Measurements from ENCODE around the gene AP1M1.

AP1M1 gene

GRCh38 chr19:16193466-16193865, 4.2 kb upstream of the AP1M1 start:
- Histone ChIP-seq H3K27me3 (ENCODE audit: control insufficient read depth, low read length) (no peaks in the 10 kb centered on the region), H3K9me2 (replicated peaks; ENCODE audit: control insufficient read depth, low read length) (no peaks in the 10 kb centered on the region), H4K20me1 (ENCODE audit: control insufficient read depth, insufficient read depth, low read depth, low read length) (peaks cover 2% of the 10 kb centered on the region; the same call in 1 of the 2 replicates), H3K27ac (ENCODE audit: low read depth, low read length) (no peak overlapping the region), H3K79me2 (ENCODE audit: control insufficient read depth, low read length) (peaks cover 16% of the 10 kb centered on the region), H3K4me2 (ENCODE audit: low read length) (no peak overlapping the region), H3K36me3 (ENCODE audit: control insufficient read depth, low read length) (peaks cover 38% of the 10 kb centered on the region), H3K4me3 (ENCODE audit: low read length) (no peak overlapping the region), H3K9me3 (ENCODE audit: control insufficient read depth, insufficient read depth, low read length) (no peaks in the 10 kb centered on the region), H3F3A (ENCODE audit: control insufficient read depth, insufficient read depth) (peaks cover 5% of the 10 kb centered on the region; the same call in 1 of the 2 replicates), H3K4me1 (ENCODE audit: control insufficient read depth, low read length) (peaks cover 12% of the 10 kb centered on the region)
- no peak for TF ChIP-seq CTCF (IDR thresholded peaks at IDR 0.05; ENCODE audit: low read depth, low read length, poor library complexity, severe bottlenecking)
- TF ChIP-seq EZH2phosphoT487 (IDR thresholded peaks at IDR 0.05; ENCODE audit: borderline replicate concordance, low read length), result no peak

DNA sequence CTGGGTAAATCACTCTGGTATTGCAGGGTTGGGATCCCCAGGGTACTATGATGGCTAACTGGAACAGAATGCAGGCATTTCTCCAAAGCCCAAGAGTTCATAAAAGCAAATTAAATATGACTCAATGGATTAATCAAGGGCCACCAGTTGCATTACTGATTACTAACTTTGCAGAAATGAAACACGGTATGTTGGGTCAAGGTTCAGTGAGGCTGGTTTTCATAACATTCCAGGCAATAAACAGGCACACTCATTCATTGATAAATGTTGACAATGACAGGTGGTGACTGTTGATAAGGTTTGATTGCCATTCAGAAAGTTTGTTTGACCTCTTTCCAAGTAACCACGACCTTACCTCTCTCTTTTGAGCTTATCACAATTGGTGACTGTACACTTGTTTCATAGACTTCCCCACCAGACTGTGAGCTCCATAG, 506 bp upstream of the AP1M1 start:
- Histone ChIP-seq H3K4me2 (ENCODE audit: low read length) (peak overlapping the region; percentile 87), H3K36me3 (ENCODE audit: control insufficient read depth, low read length) (peaks cover 19% of the 10 kb centered on the region), H3K9me2 (replicated peaks; ENCODE audit: control insufficient read depth, low read length) (no peaks in the 10 kb centered on the region), H3K4me1 (ENCODE audit: control insufficient read depth, low read length) (peaks cover 20% of the 10 kb centered on the region), H3K27ac (ENCODE audit: low read depth, low read length) (peak overlapping the region; percentile 26), H3K9me3 (ENCODE audit: control insufficient read depth, insufficient read depth, low read length) (no peaks in the 10 kb centered on the region), H4K20me1 (ENCODE audit: control insufficient read depth, insufficient read depth, low read depth, low read length) (peaks cover 5% of the 10 kb centered on the region; the same call in 1 of the 2 replicates), H3K4me3 (ENCODE audit: low read length) (peak overlapping the region; percentile 78), H3K27me3 (ENCODE audit: control insufficient read depth, low read length) (no peaks in the 10 kb centered on the region), H3F3A (ENCODE audit: control insufficient read depth, insufficient read depth) (peaks cover 4% of the 10 kb centered on the region; the same call in 1 of the 2 replicates), H3K79me2 (ENCODE audit: control insufficient read depth, low read length) (peaks cover 45% of the 10 kb centered on the region)
- TF ChIP-seq EZH2phosphoT487 (IDR thresholded peaks at IDR 0.05; ENCODE audit: borderline replicate concordance, low read length) (no peak), CTCF (IDR thresholded peaks at IDR 0.05; ENCODE audit: low read depth, low read length, poor library complexity, severe bottlenecking) (no peak)

- H3K4me1 ChIP-seq (ENCODE audit: control insufficient read depth, low read length), result peaks cover 20% of the 10 kb centered on the region
- H3K4me2 ChIP-seq (ENCODE audit: low read length), result peak overlapping the region; percentile 87
- peaks cover 27% of the 10 kb centered on the region for H3K36me3 ChIP-seq (ENCODE audit: control insufficient read depth, low read length)
- peak overlapping the region; percentile 78 for H3K4me3 ChIP-seq (ENCODE audit: low read length)
- peaks cover 2% of the 10 kb centered on the region; the same call in 1 of the 2 replicates for H3F3A ChIP-seq (ENCODE audit: control insufficient read depth, insufficient read depth)
- H3K9me2 ChIP-seq (replicated peaks; ENCODE audit: control insufficient read depth, low read length), result no peaks in the 10 kb centered on the region
- H3K9me3 ChIP-seq (ENCODE audit: control insufficient read depth, insufficient read depth, low read length), result no peaks in the 10 kb centered on the region
- H3K27ac ChIP-seq (ENCODE audit: low read depth, low read length), result no peak overlapping the region
- TF ChIP-seq CTCF (IDR thresholded peaks at IDR 0.05; ENCODE audit: low read depth, low read length, poor library complexity, severe bottlenecking), result no peak
- no peak for TF ChIP-seq EZH2phosphoT487 (IDR thresholded peaks at IDR 0.05; ENCODE audit: borderline replicate concordance, low read length)
- no peaks in the 10 kb centered on the region for H3K27me3 ChIP-seq (ENCODE audit: control insufficient read depth, low read length)
- H3K79me2 ChIP-seq (ENCODE audit: control insufficient read depth, low read length), result peaks cover 52% of the 10 kb centered on the region
- H4K20me1 ChIP-seq (ENCODE audit: control insufficient read depth, insufficient read depth, low read depth, low read length), result peaks cover 5% of the 10 kb centered on the region; the same call in 1 of the 2 replicates
Measured at GRCh38 chr19:16198370-16198651, 600 bp downstream of the AP1M1 start.
